Posterior vena cava (tissue), 2 donors: Measurements from ENCODE around the gene CCDC148. TPM values are rescaled to one million over a fixed set of nuclear protein-coding genes. Genes with fewer than 3 reads are reported as not detected.

Source experiments
- DNase-seq: peaks from one replicate; pipeline ENCODE4 v3.0.0-alpha.2; 2020; ENCODE audit warnings: low spot score
- intact Hi-C, 2 donors: fragments of 100-400 bp; cut with DNase I; formaldehyde crosslinking; loops; one replicate each; pipeline versions ENCODE4 v1.14.1 to v1.14.2; 2022 to 2023
- long read RNA-seq, 2 donors: library from polyadenylated mRNA; unstranded; transcript quantifications; one replicate each; pipeline ENCODE4 v2.0.0, GENCODE V29; 2020 to 2021
- total RNA-seq, 2 donors: library from RNA; stranded (reverse); fragmentation: NEBNext Ultra II Directional; extraction: Animal tissue kit (Norgen Biotek cat#: 25700); gene quantifications; one replicate each; pipeline ENCODE4 v1.2.1, GENCODE V29; 2021
- donor health status: DM: yes; HTN: yes; CAD: no.
- donor health status: DM: yes; HTN: yes; CAD: no.

CCDC148 gene
- under 1 TPM; 0.43 to 0.79 TPM for total RNA-seq
- long read RNA-seq, donor 1 = 0 reads
- long read RNA-seq, donor 2 = 0 reads

DNA sequence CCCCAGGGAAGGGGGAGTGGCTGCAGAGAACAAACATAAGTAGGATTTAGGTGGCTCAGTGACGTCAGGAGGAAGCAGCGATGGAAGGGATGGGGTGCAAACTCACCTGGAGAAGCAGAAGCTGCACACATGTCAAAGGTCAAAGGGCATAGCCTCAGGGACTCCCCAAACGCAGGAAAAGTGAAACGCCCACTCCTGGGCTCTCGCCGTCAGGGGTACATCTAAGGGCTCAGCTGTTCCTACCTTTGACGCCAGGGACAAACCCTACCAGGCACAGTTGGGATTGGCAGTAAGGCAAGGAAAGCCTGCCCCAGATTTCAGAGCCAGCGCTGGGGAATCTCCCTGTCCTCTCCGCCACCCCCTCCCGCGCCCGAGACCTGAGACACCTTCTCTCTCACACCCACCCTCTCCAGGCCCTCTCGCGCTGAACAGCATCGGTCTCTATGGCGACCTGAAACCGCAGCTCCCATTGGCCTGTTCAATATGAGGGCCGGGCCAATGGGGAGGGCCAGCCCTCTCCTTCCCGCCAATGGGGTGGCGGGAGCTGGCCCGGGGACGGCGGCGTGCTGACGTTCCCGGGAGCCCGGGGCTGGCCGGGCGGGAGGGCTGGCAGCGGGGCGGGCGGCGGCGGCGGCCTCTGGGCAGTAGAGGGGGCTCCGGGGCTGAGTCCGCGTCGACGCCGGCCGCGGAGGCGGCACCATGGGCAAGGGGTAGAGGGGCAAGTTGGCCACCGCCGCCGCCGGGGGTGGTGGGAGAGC, at the start of gene CCDC148, which contains the start of gene PKP4:
Gene CCDC148, minus strand, starts transcription at position 445 of the 758 bp plus-strand sequence. Its CDS starts 314 bp downstream, at position 131.
Gene PKP4, plus strand, starts transcription at position 644 of the 758 bp plus-strand sequence. CDS start 76,233 bp downstream, outside the sequence.
- intact Hi-C loops = no loop called here

DNA sequence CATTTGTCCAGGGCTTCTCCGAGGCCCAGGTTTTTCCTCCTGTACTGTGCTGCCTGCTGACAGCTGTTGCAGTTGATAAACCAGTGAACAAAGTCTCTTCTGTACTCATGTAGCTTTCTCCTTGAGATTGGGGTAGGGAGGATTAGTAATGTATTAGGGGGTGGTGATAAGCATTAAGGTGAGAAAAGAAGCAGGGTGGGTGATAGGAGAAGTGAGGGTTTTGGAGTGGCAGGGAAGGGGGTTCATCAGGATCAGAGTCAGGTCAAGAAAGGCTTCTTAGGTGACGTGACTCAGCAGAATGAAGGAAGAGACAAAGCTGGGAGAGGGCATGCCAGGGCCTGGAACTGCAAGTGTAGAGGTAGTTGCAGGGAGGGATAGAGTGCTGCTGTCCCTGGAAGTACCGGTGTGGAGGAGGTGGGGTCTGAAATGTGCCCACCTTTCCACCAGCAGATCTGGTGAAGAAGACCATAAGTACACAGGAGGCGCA, 48.9 kb upstream of the CCDC148 start:
- intact Hi-C loops = no loop called here
- DNase-seq = no peak

More for the DNA sequence above, at the start of gene CCDC148, which contains the start of gene PKP4:
- peak; percentile 95 for DNase-seq

DNA sequence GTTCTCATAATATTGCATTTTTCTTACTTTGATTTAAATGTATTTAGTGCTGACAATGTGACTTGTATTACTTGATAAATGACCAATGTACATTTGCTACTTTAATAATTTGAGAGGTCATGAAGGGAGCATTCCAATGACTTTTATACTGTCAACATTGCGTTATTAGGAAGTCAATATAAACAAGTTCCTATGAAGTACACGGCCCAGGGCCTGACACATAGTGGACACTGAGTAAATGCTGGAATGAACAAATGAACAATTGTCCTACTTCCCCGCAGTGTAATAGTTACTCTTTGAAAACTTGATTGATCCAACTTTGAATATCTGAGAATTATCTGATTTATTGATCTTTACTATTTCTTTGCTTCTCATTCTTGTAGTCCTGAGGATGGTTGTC, 47.5 kb upstream of the CCDC148 start:
- DNase-seq = no peak
- intact Hi-C loops = no loop called here

DNA sequence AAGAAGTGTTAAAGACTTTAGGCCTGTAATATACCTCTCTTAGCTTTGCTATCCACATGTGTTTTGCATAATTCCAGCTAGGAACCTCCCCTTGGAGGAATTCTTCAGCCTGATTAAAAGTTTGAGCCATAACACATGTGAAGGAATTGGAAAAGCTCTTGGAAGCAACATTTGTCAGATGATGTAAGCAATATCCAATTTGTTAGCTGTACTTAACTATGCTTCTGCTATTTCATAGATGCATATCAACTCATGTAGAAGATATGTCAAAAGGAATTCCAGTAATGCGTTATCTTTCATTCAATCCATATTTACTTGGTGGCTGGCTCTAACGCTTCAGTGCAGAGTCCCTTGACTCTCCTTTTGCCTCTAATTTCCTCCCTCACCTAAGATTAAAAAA, 46.4 kb upstream of the CCDC148 start:
- no peak for DNase-seq
- intact Hi-C loops = no loop called here

DNA sequence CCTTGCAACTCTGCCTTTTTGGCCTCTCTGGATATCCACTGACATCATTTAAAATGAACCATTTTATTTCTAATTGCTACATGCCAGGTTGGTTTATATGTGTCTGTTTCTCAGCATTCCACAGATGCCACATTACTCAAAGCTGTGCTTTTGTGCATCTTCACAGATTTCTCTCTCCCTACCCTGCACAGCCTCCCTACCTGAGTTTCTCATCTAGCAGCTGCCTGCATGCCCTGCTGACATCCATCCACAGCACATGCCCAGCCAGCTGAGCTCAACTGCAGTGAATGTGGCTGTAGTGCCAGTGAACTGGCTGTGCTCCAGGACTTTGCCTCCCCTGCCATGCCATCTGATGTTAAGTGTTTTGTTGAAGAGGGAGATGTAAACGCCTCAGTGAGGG, 44.7 kb upstream of the CCDC148 start:
- DNase-seq = no peak
- intact Hi-C loops = no loop called here

DNA sequence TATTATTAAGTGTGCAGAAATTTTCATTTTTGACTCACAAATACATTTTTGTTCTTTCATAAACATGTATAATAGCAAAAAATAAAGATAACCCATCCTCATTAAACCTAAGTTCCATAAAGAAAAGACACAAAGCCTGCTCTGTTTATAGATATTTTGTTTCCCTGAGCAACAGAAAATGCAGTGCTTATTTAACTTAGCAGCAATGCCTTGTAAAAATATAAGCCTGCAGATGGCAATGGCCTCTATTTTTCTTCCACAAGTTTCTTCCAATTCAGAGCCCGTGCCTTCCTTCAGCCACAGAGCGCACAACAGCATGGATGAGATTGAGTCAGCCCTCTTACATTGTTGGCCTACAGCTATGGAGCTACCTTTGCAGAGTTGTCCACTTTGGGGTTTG, 43.8 kb upstream of the CCDC148 start:
- DNase-seq = no peak
- intact Hi-C loops = no loop called here

DNA sequence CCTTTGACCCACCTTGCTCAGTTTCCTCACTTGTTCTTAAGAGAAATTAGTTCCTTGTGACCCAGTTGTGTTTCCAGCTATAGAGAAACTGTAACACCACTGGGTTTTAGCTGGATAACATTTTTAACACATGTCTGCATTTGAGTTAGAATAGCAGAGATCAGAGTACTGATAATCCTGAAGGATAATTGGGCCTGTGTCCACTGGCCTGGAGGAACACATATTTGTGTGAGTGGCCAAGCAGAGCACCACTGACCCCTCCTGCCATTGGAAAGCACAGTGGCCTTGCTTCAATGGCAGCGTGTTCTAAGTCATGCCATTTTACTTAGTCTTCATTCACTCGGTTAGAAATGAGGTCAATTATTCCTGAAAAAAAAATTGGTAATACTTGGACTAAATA, 42.8 kb upstream of the CCDC148 start:
- intact Hi-C loops = no loop called here
- no peak for DNase-seq

DNA sequence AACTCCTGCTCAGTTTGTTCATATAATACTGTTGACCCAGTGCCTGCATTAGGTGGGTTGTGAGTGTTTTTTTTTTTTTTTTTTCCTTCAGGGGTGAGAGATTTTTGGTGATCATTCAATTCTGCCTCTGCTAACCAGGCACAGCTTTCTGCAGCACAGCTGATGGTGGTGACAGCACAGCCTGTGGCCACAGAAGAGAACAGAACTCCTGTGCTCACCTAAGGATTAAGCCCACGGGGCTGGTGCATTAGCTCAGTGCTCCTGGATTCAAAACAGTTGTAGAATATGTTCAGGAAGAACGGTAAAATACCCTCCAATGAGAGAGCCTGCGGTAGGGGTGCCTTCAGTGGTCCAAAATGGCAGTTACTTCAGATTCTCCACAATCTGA, 42.2 kb upstream of the CCDC148 start:
- DNase-seq = no peak
- intact Hi-C loops = no loop called here

DNA sequence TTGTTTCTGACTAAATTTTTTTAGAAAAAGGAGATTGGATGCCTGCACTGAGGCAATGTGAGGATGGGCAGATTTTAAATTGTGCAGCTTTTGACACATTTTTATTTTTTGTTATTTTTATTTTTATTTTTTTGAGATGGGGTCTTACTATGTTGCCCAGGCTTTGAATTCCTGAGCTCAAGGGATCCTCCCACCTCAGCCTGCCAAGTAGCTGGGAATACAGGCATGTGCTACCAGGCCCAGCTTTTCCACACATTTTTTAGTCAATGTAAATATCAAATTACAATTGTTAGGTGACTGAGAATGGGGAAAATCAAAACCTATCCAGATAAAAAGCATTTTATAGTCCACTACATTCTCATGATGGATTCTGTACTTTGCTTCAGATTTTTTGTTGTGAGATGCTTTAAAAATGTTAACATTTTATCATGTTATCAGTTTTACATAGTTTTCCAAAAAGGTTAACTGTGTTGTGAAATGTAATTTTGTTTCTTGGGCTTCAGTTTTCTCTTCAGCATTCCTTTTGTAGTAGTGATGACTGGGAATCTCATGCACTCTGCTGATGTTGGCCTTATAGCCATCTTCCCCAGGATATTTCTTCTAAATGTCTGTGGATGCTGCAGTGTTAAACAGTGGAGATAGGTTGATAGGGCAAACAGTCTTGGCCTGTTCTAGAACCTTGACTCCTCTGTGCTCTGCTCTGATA, 41.6 kb upstream of the CCDC148 start:
- no peak for DNase-seq
- intact Hi-C loops = no loop called here

DNA sequence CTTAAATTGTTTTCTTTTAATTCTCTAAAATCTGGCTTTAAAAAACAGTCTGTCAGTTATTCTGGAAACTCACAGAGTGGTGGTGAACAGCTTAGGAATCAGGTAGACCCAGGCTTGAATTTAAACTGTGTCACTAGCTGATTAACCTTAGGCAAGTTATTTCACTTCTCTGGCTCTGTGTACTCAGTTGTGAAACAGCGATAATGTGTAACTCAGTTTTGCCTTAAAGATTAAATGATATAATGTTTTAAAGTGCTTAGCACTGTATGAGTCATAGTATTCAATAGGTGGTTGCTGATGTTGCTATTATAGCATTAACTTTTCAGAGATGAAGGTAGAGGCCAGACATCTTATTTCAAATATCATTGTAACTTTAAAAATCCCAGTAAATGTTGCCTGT, 40.9 kb upstream of the CCDC148 start:
- no peak for DNase-seq
- intact Hi-C loops = no loop called here

DNA sequence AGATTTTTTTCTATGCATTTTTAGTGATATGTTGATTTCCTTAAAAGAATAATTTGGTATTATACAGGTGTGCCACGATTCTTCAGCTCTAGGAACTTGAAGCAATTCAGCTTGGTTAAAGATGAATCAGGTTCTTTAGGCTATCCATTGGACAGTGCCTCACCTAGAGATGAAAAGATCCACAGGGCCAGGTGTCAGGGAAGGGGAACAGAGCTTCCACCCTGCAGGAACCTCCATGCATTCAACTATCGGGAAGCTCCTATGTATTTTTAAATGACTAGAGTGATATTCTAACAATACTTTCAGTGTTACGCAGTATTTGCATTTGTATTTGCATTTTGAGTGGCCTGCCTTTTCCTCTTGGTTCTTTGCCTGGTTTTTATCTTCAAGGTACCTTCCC, 40.4 kb upstream of the CCDC148 start:
- intact Hi-C loops = no loop called here
- no peak for DNase-seq

DNA sequence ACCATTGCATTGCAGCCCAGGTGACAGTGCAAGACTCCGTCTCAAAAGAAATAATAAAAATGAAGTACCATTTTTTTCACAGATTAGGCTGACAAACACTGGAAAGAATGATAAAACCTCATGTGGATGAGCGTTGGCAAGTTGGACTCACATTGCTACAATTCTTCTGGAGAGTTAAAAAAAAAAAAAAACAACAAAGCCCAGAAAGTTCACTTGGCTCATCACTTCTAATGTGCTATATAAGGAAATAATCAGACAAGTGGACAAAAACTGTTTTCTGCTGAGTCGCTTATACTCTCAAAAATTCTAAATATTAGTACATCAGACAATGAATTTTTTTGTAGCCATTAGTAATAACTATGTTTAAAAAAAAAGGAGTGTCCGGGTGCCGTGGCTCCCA, 38.6 kb upstream of the CCDC148 start:
- intact Hi-C loops = no loop called here

DNA sequence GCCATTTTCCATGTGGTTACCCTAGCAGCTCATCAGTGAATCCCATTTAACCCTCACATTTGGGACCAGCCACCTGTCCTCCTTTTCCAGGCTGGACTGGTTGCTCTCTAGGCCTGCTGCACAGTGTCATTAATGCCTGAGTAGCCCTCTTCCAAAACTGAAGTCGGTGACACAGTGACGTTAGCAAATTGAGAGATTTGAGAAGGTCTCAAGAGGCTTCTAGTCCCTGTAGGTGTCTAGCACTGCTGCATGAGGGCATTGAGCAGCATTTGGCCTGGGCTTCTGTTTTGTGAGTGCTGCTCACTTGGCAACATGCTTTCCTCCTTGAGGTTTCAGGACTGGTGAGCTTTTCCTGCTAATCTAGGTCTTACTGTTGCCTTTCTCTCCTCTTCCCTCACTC, 36.9 kb upstream of the CCDC148 start:
- intact Hi-C loops = no loop called here
- DNase-seq = no peak

More for the DNA sequence above, 38.6 kb upstream of the CCDC148 start:
- no peak for DNase-seq

DNA sequence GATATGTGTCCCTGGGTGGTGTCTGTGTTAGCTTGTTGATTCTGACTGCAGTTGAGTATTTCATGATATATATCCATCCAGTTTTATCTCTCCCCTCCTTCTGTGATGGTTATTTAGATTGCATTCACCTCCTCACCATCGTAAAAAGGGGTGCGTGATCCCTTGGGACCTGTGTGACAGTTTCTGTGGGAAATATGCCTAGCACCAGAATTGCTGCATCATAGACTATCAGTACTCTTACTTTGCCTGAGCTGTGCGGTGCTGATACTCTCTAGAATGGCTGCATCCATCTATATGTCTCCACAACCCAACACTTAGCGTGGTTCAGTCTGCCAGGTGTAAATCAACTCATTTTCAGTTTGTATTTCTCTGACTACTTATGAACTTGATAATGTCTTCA, 34.5 kb upstream of the CCDC148 start:
- intact Hi-C loops = no loop called here
- DNase-seq = no peak

DNA sequence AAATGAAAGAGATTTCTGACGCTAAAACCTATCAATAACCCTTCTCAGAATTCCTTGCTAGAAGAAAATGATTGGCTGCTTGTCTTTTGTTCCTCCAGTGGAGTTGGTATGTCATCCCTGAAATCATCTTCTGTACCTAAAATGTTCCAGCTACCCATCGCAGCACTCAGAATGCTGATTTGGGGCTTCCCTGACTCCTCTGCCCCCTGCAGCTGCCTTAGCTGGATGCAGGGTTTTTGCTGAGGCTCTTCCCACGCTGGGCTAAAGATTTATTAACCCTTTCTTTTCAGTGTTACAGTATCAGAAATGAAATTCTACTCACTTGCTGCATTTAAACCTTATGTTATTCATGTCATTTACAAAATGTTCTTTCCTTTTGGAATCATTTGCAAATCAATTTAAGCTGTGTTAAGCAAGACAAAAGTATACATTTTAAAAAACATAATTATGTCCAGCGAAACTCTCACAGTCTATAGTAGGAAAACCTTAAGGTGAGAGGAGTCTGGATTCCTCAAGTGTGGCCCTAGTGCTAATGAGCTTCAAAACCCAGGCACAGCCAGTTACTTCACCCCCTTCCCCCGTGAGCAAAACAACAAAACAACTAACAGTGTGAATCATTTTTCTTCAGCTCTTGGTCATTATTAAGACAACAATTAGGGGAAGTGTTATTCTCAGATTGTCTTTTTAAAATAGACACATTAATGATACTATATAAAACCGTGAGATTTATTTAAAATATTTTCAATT, 33.0 kb upstream of the CCDC148 start:
- DNase-seq = no peak
- intact Hi-C loops = no loop called here

DNA sequence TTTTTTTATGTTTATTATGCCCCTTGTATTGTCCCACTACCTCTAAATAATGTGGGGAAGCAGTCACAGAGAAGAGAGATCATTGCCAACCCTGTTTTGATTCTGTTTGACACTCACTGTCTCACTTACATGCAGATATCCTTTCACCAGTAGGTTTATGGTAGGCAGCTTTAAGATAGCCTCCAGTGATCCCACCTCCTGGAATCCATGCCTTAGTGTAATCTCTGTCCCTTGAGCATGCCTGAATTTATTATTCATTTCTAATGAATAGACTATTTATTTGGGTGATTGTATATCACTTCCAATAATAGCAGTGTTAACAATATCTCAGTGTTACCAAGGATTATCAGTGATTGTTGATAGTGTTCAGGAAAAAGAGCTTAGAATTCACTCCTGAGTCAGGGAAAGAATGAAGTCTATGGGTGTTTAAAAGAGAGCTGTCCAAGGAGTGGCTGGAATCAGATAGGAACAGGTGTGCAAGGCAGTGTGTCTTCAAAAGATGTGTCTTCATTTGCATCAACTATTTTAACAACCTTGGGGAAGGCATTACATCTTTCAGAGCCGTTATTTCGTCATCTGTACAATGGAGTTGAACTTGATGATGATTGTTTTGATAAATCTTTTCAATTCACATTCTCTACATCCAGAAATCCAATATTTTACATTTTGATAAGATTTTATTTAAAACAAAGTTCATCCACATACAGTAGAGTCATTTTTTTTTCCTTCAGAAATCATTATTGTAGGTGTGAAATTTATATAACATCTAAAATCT, 32.1 kb upstream of the CCDC148 start:
- intact Hi-C loops = no loop called here
- DNase-seq = no peak

DNA sequence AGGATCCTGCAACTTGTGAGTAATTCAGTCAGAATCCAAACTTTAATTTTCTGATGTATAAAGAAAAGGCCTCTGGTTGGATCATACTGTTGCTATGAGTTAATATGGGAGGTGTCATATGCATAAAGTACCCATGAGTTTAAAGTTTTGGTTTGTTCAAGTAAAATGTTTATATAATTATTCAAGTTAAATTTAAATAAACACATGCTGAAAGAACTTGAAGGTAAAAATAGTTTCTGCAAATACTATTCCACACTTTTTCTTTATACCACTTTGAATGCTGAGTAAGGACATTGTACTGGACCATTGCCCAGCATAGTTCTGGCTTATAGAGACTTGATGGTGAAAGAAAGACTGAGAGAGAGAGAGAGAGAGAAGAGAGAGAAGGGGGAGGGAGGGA, 30.9 kb upstream of the CCDC148 start:
- no peak for DNase-seq
- intact Hi-C loops = no loop called here

DNA sequence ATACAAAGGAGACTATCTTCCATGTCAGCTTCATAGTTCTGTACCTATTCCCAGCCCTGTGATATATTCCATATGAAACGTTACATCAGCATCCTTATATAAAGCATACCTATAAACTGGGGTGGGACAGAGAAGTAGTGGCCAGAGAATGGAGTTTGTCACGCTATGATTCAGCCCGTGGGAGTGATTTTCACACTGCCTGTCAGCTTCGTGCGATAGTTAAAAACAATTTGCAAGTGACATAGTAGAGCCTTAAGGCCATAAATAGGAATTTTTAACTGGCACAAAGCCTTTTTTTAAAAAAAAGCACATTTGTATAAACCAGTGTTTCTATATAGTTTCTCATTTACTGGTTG, 30.4 kb upstream of the CCDC148 start:
- intact Hi-C loops = no loop called here
- DNase-seq = no peak
